Trophoblast cell (in vitro differentiated cells and primary cell): Measurements from ENCODE around the gene IFRD2.

Source experiments
- DNase-seq, 2 donors: peaks; one replicate each; pipeline ENCODE4 v3.0.0-alpha.2; 2016
- H2AFZ ChIP-seq: 2 replicates; pipeline ENCODE4 v1.6.1; 2013; ENCODE audit warnings: low read length, moderate library complexity, mild to moderate bottlenecking; ENCODE audit not compliant: insufficient read depth, poor library complexity
- H2AK5ac ChIP-seq: 2 replicates; pipeline ENCODE4 v1.6.1; 2013; ENCODE audit warnings: mild to moderate bottlenecking, low read length
- H2BK120ac ChIP-seq: 2 replicates; pipeline ENCODE4 v1.6.1; 2013; ENCODE audit warnings: low read length, mild to moderate bottlenecking, moderate library complexity; ENCODE audit not compliant: insufficient read depth, poor library complexity
- H2BK12ac ChIP-seq: 2 replicates; pipeline ENCODE4 v1.6.1; 2013; ENCODE audit warnings: mild to moderate bottlenecking, low read length, moderate library complexity
- H2BK5ac ChIP-seq: 2 replicates; pipeline ENCODE4 v1.6.1; 2013; ENCODE audit warnings: low read length, low read depth, moderate library complexity, mild to moderate bottlenecking; ENCODE audit not compliant: poor library complexity
- H3K14ac ChIP-seq: 2 replicates; pipeline ENCODE4 v1.6.1; 2013; ENCODE audit warnings: mild to moderate bottlenecking, low read length
- H3K18ac ChIP-seq: 2 replicates; pipeline ENCODE4 v1.6.1; 2013; ENCODE audit warnings: mild to moderate bottlenecking, low read length
- H3K23ac ChIP-seq: 2 replicates; pipeline ENCODE4 v1.6.1; 2013; ENCODE audit warnings: low read length
- H3K27ac ChIP-seq: 2 replicates; pipeline ENCODE4 v1.5.1; 2013; ENCODE audit warnings: low read depth, mild to moderate bottlenecking, inconsistent platforms, low read length, moderate library complexity
- H3K27me3 ChIP-seq: 2 replicates; pipeline ENCODE4 v1.6.1; 2013; ENCODE audit warnings: inconsistent platforms, mild to moderate bottlenecking, low read length, moderate library complexity; ENCODE audit not compliant: insufficient read depth
- H3K36me3 ChIP-seq, 2 experiments: 1 replicate in 1 of 2; 2 replicates in 1 of 2; pipeline ENCODE4 v1.6.1; 2013; ENCODE audit warnings: low read length in 2 of 2, mild to moderate bottlenecking in 2 of 2, moderate library complexity in 1 of 2; ENCODE audit not compliant: insufficient read depth in 2 of 2, control insufficient read depth in 1 of 2
- H3K4ac ChIP-seq: 2 replicates; pipeline ENCODE4 v1.6.1; 2013; ENCODE audit warnings: low read depth, mild to moderate bottlenecking, low read length, moderate library complexity
- H3K4me1 ChIP-seq, 2 experiments: 1 replicate in 1 of 2; 2 replicates in 1 of 2; pipeline ENCODE4 v1.6.1; 2013; ENCODE audit warnings: low read length in 2 of 2, mild to moderate bottlenecking in 2 of 2, moderate library complexity in 1 of 2; ENCODE audit not compliant: insufficient read depth in 2 of 2, control insufficient read depth in 1 of 2
- H3K4me2 ChIP-seq: 2 replicates; pipeline ENCODE4 v1.6.1; 2013; ENCODE audit warnings: inconsistent platforms, mild to moderate bottlenecking, low read length, moderate library complexity
- H3K4me3 ChIP-seq: 2 replicates; pipeline ENCODE4 v1.5.1; 2013; ENCODE audit warnings: mild to moderate bottlenecking, low read depth, low read length, inconsistent platforms
- H3K79me1 ChIP-seq: one replicate; pipeline ENCODE4 v1.6.1; 2013; ENCODE audit warnings: low read length
- H3K79me2 ChIP-seq: 2 replicates; pipeline ENCODE4 v1.6.1; 2013; ENCODE audit warnings: low read length, mild to moderate bottlenecking; ENCODE audit not compliant: control insufficient read depth, insufficient read depth, poor library complexity
- H3K9ac ChIP-seq: 2 replicates; pipeline ENCODE4 v1.6.1; 2013; ENCODE audit warnings: mild to moderate bottlenecking, low read length
- H3K9me3 ChIP-seq: 2 replicates; pipeline ENCODE4 v1.6.1; 2013; ENCODE audit warnings: low read depth, mild to moderate bottlenecking, control low read depth, inconsistent platforms, low read length; ENCODE audit not compliant: insufficient read depth
- H4K12ac ChIP-seq: 2 replicates; pipeline ENCODE4 v1.6.1; 2013; ENCODE audit warnings: low read depth, mild to moderate bottlenecking, low read length, moderate library complexity
- H4K8ac ChIP-seq: 2 replicates; pipeline ENCODE4 v1.6.1; 2013; ENCODE audit warnings: low read depth, mild to moderate bottlenecking, low read length, moderate library complexity
- H4K91ac ChIP-seq: one replicate; pipeline ENCODE4 v1.6.1; 2013; ENCODE audit warnings: low read depth, mild to moderate bottlenecking, low read length, moderate library complexity
- WGBS: extraction: QIAGEN DNeasy Blood & Tissue Kit; methylation state at CpG from one replicate; pipeline ENCODE4 v1.1.7; 2013; ENCODE audit warnings: missing lambda C conversion rate; ENCODE audit not compliant: insufficient read length, insufficient coverage; ENCODE audit errors: extremely low coverage; 5-methylcytosine and 5-hydroxymethylcytosine counted together

IFRD2 gene

DNA sequence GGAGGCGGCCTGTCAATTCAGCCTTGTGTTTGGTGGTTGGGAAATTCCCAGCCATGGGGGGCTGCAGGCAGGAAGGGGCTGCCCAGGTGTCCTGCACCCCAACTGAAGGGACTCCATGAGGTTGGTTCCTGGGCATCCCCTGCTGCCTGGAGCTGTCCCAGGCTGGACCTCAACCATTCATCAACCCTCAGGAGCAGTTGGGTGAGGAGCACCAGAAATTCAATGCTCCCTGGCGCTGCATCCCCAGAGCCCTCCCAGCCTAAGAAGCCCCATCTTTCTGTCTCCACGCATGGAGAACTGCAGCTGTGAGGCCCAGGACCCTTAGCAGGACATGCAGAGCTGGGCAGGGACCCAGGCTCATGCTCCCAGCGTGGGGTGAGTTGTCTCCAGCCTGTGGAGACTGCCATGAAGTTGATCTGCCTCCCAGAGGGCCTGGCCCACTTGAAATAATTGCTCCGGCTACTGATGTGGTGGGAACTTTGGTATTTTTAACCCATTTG lies 31.2 kb downstream of the IFRD2 start:
- peak overlapping the region; percentile 82 for H3K27ac ChIP-seq
- H4K8ac ChIP-seq: peak overlapping the region; percentile 80
- peak overlapping the region; percentile 97 for H3K14ac ChIP-seq
- peaks cover 36% of the 10 kb centered on the region for H3K79me1 ChIP-seq
- H2AK5ac ChIP-seq: peak overlapping the region; percentile 73
- no peak overlapping the region for H3K23ac ChIP-seq
- no peaks in the 10 kb centered on the region for H3K9me3 ChIP-seq
- H2BK5ac ChIP-seq: peak overlapping the region; percentile 89
- H3K18ac ChIP-seq: peak overlapping the region; percentile 41
- H4K91ac ChIP-seq: peak overlapping the region; percentile 95
- H3K4me1 ChIP-seq: peaks cover 35 to 37% of the 10 kb centered on the region in 2 experiments
- peaks cover 14% of the 10 kb centered on the region for H3K79me2 ChIP-seq
- H2BK120ac ChIP-seq: peak overlapping the region; percentile 95
- H3K4me3 ChIP-seq: no peak overlapping the region
- H3K4ac ChIP-seq: peak overlapping the region; percentile 7
- H3K4me2 ChIP-seq: peak overlapping the region; percentile 55
- H2BK12ac ChIP-seq: peak overlapping the region; percentile 42
- no peak overlapping the region for H2AFZ ChIP-seq
- H3K9ac ChIP-seq: no peak overlapping the region
- WGBS: no CpG with 5 or more reads among the region's 5 CpGs
- peaks cover 29 to 30% of the 10 kb centered on the region in 2 experiments for H3K36me3 ChIP-seq
- no peaks in the 10 kb centered on the region for H3K27me3 ChIP-seq
- DNase-seq: no peak
- peak overlapping the region; percentile 95 for H4K12ac ChIP-seq

DNA sequence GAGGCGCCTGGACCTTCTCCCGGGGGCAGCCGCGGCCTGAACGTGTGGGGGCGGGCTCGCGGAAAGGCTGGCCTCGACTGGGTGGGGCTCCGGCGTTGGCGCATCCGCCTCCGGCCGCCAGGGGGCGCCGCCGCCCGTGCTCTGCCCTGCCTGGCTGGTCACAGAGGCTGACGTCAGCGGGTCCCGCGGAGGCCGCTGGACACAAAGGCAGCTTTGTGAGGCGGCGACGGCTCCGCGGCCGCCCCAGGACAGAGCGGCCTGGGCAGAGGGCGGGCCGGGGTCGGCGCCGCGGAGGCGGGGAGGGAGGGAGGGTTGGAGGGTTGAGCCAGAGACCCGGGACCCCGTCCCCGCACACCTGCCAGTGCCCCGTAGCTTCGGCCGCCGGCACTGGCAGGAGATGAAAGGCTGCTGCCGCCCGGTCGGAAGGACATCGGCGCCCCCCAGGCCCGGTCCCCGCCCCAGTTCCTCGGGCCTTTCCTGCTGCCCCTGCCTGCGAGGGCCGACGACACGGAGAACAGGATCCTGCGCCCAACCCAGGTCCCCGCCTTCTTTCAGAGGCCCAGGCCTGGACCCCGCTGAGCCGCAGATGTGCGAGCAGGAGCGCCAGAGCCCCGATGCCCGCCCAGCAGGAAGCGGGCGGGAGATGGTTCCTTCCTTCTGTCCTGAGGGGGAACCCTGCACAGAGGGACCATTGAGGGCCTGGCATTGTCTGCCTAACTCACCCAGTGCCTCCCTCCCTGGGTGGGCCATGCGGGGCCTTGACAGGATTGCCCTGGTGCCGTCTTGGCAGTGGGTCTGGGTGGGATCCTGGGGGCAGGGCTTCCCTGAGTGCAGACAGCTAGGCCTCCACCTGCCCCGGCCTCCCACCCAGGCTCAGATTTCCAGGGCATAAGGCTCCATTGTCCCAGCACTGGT lies 31.9 kb downstream of the IFRD2 start:
- no peaks in the 10 kb centered on the region for H3K9me3 ChIP-seq
- peaks cover 11% of the 10 kb centered on the region for H3K79me2 ChIP-seq
- H2BK12ac ChIP-seq: peak overlapping the region; percentile 42
- H4K12ac ChIP-seq: peak overlapping the region; percentile 95
- peak; percentile 90 to 94 for DNase-seq
- H4K91ac ChIP-seq: peak overlapping the region; percentile 95
- peak overlapping the region; percentile 14 for H2AFZ ChIP-seq
- H3K23ac ChIP-seq: no peak overlapping the region
- peak overlapping the region; percentile 55 for H3K4me2 ChIP-seq
- peak overlapping the region; percentile 41 for H3K18ac ChIP-seq
- peak overlapping the region; percentile 89 for H2BK5ac ChIP-seq
- H4K8ac ChIP-seq: peak overlapping the region; percentile 80
- H3K9ac ChIP-seq: peak overlapping the region; percentile 71
- H3K14ac ChIP-seq: peak overlapping the region; percentile 97
- peak overlapping the region; percentile 7 for H3K4ac ChIP-seq
- H3K27ac ChIP-seq: peak overlapping the region; percentile 82
- peak overlapping the region; percentile 95 for H2BK120ac ChIP-seq
- peak overlapping the region; percentile 73 for H2AK5ac ChIP-seq
- no peaks in the 10 kb centered on the region for H3K27me3 ChIP-seq
- peak overlapping the region; percentile 34 for H3K4me3 ChIP-seq
- H3K36me3 ChIP-seq: peaks cover 33 to 34% of the 10 kb centered on the region in 2 experiments
- WGBS: no CpG with 5 or more reads among the region's 70 CpGs
- peaks cover 30% of the 10 kb centered on the region for H3K79me1 ChIP-seq
- peaks cover 29 to 30% of the 10 kb centered on the region in 2 experiments for H3K4me1 ChIP-seq

DNA sequence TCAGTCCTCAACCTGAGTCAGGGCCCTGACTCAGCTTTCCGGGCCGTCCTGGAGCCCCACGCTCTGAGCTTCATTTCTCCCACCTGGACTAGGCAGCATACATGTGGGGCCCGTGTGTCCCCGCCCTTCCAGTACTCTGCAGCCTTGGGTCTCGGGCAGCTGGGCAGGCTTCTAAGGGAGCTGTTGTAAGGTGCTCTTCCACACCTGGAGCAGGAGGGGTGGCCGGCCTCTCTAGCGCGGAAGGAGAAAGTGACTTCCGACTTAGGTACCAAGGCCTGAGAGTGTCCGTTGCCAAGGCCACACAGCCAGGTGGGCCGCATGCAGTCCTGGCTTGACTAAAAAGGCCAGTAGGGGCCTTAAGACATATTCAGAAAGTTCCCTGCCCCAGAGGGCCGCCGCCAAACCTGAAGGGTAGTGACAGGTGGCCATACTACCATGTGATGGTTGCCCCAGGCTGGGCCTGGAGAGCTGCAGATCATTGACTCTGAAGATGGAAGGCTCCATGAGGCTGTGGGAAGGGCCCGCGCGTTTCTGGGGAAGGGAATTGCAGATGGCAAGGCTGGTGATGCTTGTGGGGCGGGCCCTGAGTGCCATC lies 32.7 kb downstream of the IFRD2 start:
- Histone ChIP-seq H3K4ac (peak overlapping the region; percentile 14), H3K9ac (no peak overlapping the region), H4K12ac (peak overlapping the region; percentile 3), H3K27me3 (no peaks in the 10 kb centered on the region), H3K4me2 (peak overlapping the region; percentile 21), H3K79me1 (peaks cover 26% of the 10 kb centered on the region), H3K9me3 (no peaks in the 10 kb centered on the region), H3K4me3 (no peak overlapping the region), H3K36me3 (peaks cover 41% of the 10 kb centered on the region in 2 experiments), H2BK12ac (no peak overlapping the region), H3K14ac (no peak overlapping the region), H3K27ac (peak overlapping the region; percentile 22), H2BK120ac (no peak overlapping the region), H4K8ac (no peak overlapping the region), H3K18ac (no peak overlapping the region), H3K23ac (no peak overlapping the region), H2AFZ (no peak overlapping the region), H3K4me1 (peaks cover 24 to 26% of the 10 kb centered on the region in 2 experiments), H3K79me2 (peaks cover 9% of the 10 kb centered on the region), H2BK5ac (no peak overlapping the region), H2AK5ac (peak overlapping the region; percentile 34), H4K91ac (peak overlapping the region; percentile 31)
- no CpG with 5 or more reads among the region's 18 CpGs for WGBS
- DNase-seq: no peak

DNA sequence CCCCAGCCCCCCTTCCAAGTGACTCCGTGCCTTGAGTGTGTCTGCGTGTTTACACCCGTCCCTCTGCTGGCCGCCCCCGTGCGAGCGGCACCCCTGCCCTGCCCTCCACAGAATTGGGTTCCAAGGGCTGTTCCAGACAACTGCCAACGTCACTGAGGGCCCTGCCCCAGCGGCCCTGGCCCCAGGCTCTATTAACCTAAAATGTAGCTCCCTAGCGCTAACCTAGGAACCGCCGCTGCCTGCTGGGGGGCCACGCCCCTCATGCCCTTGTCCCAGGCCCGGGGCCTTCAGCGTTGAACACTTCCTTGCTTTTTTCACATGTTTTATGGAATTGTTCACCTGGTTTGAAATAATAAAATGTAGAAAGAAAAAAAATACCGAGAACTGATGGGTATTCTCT lies 33.2 kb downstream of the IFRD2 start:
- H3K4me2 ChIP-seq: no peak overlapping the region
- no peak overlapping the region for H2BK120ac ChIP-seq
- H3K23ac ChIP-seq: no peak overlapping the region
- no peak overlapping the region for H3K18ac ChIP-seq
- H3K36me3 ChIP-seq: peaks cover 46% of the 10 kb centered on the region in 2 experiments
- H3K4ac ChIP-seq: no peak overlapping the region
- H3K27ac ChIP-seq: peak overlapping the region; percentile 22
- H3K27me3 ChIP-seq: no peaks in the 10 kb centered on the region
- H3K9ac ChIP-seq: no peak overlapping the region
- H2AFZ ChIP-seq: no peak overlapping the region
- H3K79me1 ChIP-seq: peaks cover 21% of the 10 kb centered on the region
- H4K91ac ChIP-seq: no peak overlapping the region
- no CpG with 5 or more reads among the region's 16 CpGs for WGBS
- no peak overlapping the region for H2BK12ac ChIP-seq
- no peaks in the 10 kb centered on the region for H3K9me3 ChIP-seq
- no peak overlapping the region for H2AK5ac ChIP-seq
- no peak overlapping the region for H4K12ac ChIP-seq
- H3K4me1 ChIP-seq: peaks cover 19 to 21% of the 10 kb centered on the region in 2 experiments
- no peak overlapping the region for H4K8ac ChIP-seq
- H2BK5ac ChIP-seq: no peak overlapping the region
- no peak overlapping the region for H3K4me3 ChIP-seq
- no peak for DNase-seq
- H3K79me2 ChIP-seq: peaks cover 7% of the 10 kb centered on the region
- no peak overlapping the region for H3K14ac ChIP-seq
